CD4-positive, alpha-beta T cell treated with Interleukin-15 for 1 hour (primary cell): ENCODE data around the gene MTMR2.
A peak's percentile ranks its signal among the peaks of the same experiment; 100 is the strongest.

ENCODE experiments used
- DNase-seq: peaks from one replicate; pipeline ENCODE4 v3.0.0-alpha.2; 2020

The MTMR2 gene

GRCh38 chr11:95805869-95806268, 118.0 kb downstream of the MTMR2 start:
- DNase-seq: no peak

- DNase-seq: no peak
Observed at GRCh38 chr11:95803973-95804372, 119.9 kb downstream of the MTMR2 start.

GRCh38 chr11:95802806-95803205, 121.1 kb downstream of the MTMR2 start:
- DNase-seq: no peak

GRCh38 chr11:95800438-95800837, 123.5 kb downstream of the MTMR2 start:
- DNase-seq: no peak

- DNase-seq: no peak
Observed at GRCh38 chr11:95799546-95799945, 124.4 kb downstream of the MTMR2 start.

GRCh38 chr11:95796501-95796900, 127.4 kb downstream of the MTMR2 start:
- DNase-seq: no peak

GRCh38 chr11:95795627-95796295, 128.1 kb downstream of the MTMR2 start:
- no peak for DNase-seq

- DNase-seq: no peak
Observed at GRCh38 chr11:95794086-95794485, 129.8 kb downstream of the MTMR2 start.

- no peak for DNase-seq
Observed at GRCh38 chr11:95793116-95793515, 130.8 kb downstream of the MTMR2 start.

GRCh38 chr11:95792700-95793099, 131.2 kb downstream of the MTMR2 start:
- DNase-seq: no peak

- no peak for DNase-seq
Observed at GRCh38 chr11:95792200-95792599, 131.7 kb downstream of the MTMR2 start.

GRCh38 chr11:95791709-95792033, 132.2 kb downstream of the MTMR2 start:
- no peak for DNase-seq

GRCh38 chr11:95790933-95791708, 132.8 kb downstream of the MTMR2 start:
- peak; percentile 46 for DNase-seq

- peak; percentile 93 for DNase-seq
Observed at GRCh38 chr11:95790123-95790932, 133.6 kb downstream of the MTMR2 start, which contains the start of gene CEP57. TSS of gene CEP57 (plus strand) at chr11:95790498. CDS start at chr11:95790699, 201 bp downstream.

- DNase-seq: peak; percentile 99
Observed at GRCh38 chr11:95789506-95790122, 134.3 kb downstream of the MTMR2 start, which contains the start of gene FAM76B. TSS of gene FAM76B (minus strand) at chr11:95789782. CDS start at chr11:95789478, 304 bp downstream.

GRCh38 chr11:95788921-95789505, 134.9 kb downstream of the MTMR2 start:
- DNase-seq: peak; percentile 18
